ENCODE measurements around the gene ARHGEF2.

DNA sequence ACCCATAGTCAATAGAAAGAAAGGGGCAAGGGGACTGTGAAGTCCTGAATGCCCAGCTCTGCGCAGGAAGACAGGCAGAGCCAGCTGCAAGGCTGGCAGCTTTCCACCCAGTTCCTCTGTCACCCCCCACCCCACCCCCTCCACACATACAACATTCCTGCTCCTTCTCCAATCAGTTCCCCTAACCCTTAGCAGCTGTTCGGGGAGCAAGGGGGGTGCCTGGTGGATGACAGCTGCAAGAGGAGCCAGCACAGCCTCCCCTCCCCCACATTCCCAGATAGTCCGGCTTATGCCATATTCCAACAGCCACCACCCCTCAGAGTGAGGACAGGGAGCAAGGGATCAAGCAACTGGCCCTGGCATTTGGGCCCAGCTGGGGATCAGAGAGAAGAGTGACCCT, 9.7 kb downstream of the ARHGEF2 start:
- TF ChIP-seq POLR2A (IDR thresholded peaks at IDR 0.05), result no peak
- TF ChIP-seq, protein P1, sequence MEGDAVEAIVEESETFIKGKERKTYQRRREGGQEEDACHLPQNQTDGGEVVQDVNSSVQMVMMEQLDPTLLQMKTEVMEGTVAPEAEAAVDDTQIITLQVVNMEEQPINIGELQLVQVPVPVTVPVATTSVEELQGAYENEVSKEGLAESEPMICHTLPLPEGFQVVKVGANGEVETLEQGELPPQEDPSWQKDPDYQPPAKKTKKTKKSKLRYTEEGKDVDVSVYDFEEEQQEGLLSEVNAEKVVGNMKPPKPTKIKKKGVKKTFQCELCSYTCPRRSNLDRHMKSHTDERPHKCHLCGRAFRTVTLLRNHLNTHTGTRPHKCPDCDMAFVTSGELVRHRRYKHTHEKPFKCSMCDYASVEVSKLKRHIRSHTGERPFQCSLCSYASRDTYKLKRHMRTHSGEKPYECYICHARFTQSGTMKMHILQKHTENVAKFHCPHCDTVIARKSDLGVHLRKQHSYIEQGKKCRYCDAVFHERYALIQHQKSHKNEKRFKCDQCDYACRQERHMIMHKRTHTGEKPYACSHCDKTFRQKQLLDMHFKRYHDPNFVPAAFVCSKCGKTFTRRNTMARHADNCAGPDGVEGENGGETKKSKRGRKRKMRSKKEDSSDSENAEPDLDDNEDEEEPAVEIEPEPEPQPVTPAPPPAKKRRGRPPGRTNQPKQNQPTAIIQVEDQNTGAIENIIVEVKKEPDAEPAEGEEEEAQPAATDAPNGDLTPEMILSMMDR (IDR thresholded peaks at IDR 0.05 in 4 of 5, conservative IDR thresholded peaks at IDR 0.05 in 1 of 5), result no peak
